AG10803 (cell line): Measurements from ENCODE around the gene TTBK1.
A peak's percentile ranks its signal among the peaks of the same experiment; 100 is the strongest.

Experiments used
- DNase-seq: peaks from one replicate; pipeline ENCODE4 v3.0.0; 2010; ENCODE audit warnings: low read depth
- H3K4me3 ChIP-seq: 2 replicates; pipeline ENCODE4 v1.5.1; 2011; ENCODE audit warnings: mild to moderate bottlenecking, low read length, control low read depth
- CTCF ChIP-seq: conservative IDR thresholded peaks from 2 replicates; pipeline ENCODE4 v1.5.1; 2011; ENCODE audit warnings: mild to moderate bottlenecking, low read length, control low read depth, inconsistent platforms

TTBK1 gene

GRCh38 chr6:43246301-43247113 is 3.2 kb downstream of the TTBK1 start:
- no peak for DNase-seq
- TF ChIP-seq CTCF = no peak
- peak overlapping the region; percentile 49 for H3K4me3 ChIP-seq

GRCh38 chr6:43247114-43247999 is 4.1 kb downstream of the TTBK1 start:
- TF ChIP-seq CTCF = no peak
- DNase-seq = no peak
- peak overlapping the region; percentile 49 for H3K4me3 ChIP-seq

DNA sequence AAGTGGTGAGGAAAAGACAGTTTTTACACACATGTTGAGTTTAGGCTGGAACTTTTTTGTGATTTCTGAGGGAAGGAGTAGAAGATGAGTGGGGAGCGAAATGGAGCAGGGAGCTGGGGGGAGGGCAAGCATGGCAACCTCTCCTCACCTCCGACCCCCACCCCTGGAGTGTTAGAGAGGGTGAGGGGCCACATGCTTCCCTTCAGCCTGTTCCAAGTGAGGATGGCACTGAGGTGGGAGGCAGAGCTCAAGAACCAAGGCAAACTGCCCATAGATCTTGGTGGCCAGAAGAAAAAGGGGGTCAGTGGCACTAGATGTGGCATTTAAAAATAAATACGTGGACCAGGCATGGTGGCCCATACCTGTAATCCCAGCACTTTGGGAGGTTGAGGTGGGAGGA is 4.8 kb downstream of the TTBK1 start:
- no peak for DNase-seq
- no peak for TF ChIP-seq CTCF
- no peak overlapping the region for H3K4me3 ChIP-seq

DNA sequence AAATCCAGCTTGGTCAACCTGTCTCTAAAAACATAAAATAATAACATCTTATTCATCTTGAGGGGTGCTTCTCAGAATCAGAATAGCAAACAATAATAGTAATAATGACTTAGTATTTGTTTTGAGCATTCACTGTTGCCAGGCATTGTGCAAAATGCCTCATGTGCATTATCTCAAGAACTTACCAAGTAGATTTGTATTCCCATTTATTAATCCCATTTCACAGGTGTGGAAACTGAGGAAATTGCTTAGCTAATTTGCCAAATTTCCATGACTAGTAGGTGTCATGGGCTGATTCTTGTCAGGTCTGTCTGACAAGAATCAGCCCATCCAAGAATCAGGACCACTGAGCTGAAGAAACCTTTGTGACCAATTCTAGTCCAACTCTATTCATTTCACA is 5.5 kb downstream of the TTBK1 start:
- no peak for TF ChIP-seq CTCF
- no peak for DNase-seq
- no peak overlapping the region for H3K4me3 ChIP-seq

- no peak for DNase-seq
- H3K4me3 ChIP-seq = no peak overlapping the region
- no peak for TF ChIP-seq CTCF
These were observed 7.7 kb downstream of the TTBK1 start for GRCh38 chr6:43250992-43251373.

- TF ChIP-seq CTCF = no peak
- no peak for DNase-seq
- no peak overlapping the region for H3K4me3 ChIP-seq
These were observed 10.1 kb downstream of the TTBK1 start for GRCh38 chr6:43253401-43253800.
